Measurements from ENCODE around the gene IVL. TPM values are rescaled to one million over a fixed set of nuclear protein-coding genes. Genes with fewer than 3 reads are reported as not detected.

IVL gene
- total RNA-seq, 2 donors from 2014 or later = 0.46 to 0.57 TPM

DNA sequence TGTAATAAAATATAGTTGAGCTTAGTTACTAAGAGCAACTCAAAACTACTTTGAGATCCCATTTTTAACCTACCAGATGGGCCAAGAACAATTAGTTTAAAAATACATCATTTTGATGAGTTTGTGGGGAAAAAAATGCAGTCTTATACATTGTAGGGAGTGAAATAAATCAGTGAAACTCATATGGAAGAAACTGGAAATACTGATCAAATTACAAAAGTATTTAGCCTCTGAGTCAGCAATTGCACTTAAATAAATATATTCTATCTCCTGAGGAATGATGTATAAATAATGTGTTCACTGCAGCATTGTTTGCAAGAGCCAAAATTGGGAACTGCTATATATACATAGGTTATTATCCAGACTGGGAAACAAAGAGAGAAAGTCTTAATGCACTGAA lies 34.9 kb upstream of the IVL start:
- Histone ChIP-seq H3K4me3 (no peak overlapping the region), H3K4me1 (replicated peaks) (no peaks in the 10 kb centered on the region), H3K27me3 (replicated peaks; ENCODE audit: insufficient read depth) (no peaks in the 10 kb centered on the region), H3K36me3 (no peaks in the 10 kb centered on the region), H3K9me3 (no peaks in the 10 kb centered on the region), H3K27ac (no peak overlapping the region)
- DNase-seq (ENCODE audit: low spot score) = no peak
- no peak for TF ChIP-seq POLR2AphosphoS5 (IDR thresholded peaks at IDR 0.05)
- TF ChIP-seq, protein P1, sequence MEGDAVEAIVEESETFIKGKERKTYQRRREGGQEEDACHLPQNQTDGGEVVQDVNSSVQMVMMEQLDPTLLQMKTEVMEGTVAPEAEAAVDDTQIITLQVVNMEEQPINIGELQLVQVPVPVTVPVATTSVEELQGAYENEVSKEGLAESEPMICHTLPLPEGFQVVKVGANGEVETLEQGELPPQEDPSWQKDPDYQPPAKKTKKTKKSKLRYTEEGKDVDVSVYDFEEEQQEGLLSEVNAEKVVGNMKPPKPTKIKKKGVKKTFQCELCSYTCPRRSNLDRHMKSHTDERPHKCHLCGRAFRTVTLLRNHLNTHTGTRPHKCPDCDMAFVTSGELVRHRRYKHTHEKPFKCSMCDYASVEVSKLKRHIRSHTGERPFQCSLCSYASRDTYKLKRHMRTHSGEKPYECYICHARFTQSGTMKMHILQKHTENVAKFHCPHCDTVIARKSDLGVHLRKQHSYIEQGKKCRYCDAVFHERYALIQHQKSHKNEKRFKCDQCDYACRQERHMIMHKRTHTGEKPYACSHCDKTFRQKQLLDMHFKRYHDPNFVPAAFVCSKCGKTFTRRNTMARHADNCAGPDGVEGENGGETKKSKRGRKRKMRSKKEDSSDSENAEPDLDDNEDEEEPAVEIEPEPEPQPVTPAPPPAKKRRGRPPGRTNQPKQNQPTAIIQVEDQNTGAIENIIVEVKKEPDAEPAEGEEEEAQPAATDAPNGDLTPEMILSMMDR (IDR thresholded peaks at IDR 0.05) = no peak
- TF ChIP-seq POLR2A (IDR thresholded peaks at IDR 0.05) = no peak
- intact Hi-C loops (cut with DNase I) = no loop called here

DNA sequence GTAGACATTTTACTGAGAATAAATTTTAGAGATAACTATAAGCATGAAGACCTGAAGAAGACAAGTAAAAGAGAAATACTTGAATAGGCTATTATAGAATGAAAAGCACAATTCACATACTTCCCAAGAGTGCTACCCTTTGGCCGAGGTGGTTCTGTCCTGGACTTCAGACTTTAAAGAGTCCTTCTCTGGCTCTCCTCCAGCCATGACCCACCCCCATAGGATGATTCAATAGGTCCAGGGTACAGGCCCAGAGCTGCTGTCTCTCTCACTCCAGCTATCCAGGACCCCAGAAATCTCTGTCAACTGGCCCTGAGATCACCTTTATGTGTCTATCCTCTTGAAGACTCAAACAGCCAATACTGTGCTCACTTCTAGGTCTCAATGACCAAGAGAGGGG lies 31.5 kb upstream of the IVL start:
- 95% methylated on average over 1 of the region's 1 CpG for WGBS
- intact Hi-C loops (cut with DNase I) = no loop called here

DNA sequence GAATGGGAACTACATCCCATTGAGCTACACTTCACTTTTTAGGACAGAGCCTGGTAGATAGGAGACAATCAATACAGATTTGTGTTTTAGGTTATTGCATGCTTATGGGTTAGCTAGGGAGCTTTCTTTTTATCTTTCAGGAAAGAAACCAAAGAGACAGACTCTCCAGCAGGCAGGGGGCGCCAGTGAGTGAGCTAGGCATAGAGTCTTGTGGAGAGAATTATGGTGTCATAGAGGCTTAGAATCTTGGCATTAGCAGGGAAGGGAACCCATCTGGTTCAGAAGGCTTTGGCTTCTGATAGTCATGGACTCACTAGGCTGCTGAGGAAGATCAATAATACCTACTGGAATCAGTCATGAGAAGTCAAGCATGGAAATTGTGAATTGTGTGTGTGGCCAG lies 30.3 kb upstream of the IVL start, which contains the start of gene SMCP:
SMCP (plus strand) TSS at position 281 of the 400 bp plus-strand sequence. CDS start 6,101 bp downstream, outside the sequence.
- intact Hi-C loops (cut with DNase I) = no loop called here
- no peaks in the 10 kb centered on the region for H3K27me3 ChIP-seq (replicated peaks; ENCODE audit: insufficient read depth)
- H3K36me3 ChIP-seq = no peaks in the 10 kb centered on the region
- TF ChIP-seq POLR2AphosphoS5 (IDR thresholded peaks at IDR 0.05) (no peak), POLR2A (IDR thresholded peaks at IDR 0.05) (no peak)
- TF ChIP-seq, protein P1 (IDR thresholded peaks at IDR 0.05) = no peak
- no peak for DNase-seq (ENCODE audit: low spot score)
- WGBS = 9% methylated on average over 1 of the region's 1 CpG
- no peaks in the 10 kb centered on the region for H3K9me3 ChIP-seq
- no peak within 1 kb of the TSS for H3K27ac ChIP-seq
- no peak within 1 kb of the TSS for H3K4me3 ChIP-seq
- no peaks in the 10 kb centered on the region for H3K4me1 ChIP-seq (replicated peaks)

More for the DNA sequence above, 31.5 kb upstream of the IVL start:
- no peaks in the 10 kb centered on the region for H3K27me3 ChIP-seq (replicated peaks; ENCODE audit: insufficient read depth)
- no peak overlapping the region for H3K4me3 ChIP-seq
- no peak for TF ChIP-seq POLR2A (IDR thresholded peaks at IDR 0.05)
- TF ChIP-seq, protein P1 (IDR thresholded peaks at IDR 0.05) = no peak
- no peak for TF ChIP-seq POLR2AphosphoS5 (IDR thresholded peaks at IDR 0.05)
- no peaks in the 10 kb centered on the region for H3K36me3 ChIP-seq
- no peak for DNase-seq (ENCODE audit: low spot score)
- no peak overlapping the region for H3K27ac ChIP-seq
- no peaks in the 10 kb centered on the region for H3K9me3 ChIP-seq
- no peaks in the 10 kb centered on the region for H3K4me1 ChIP-seq (replicated peaks)

DNA sequence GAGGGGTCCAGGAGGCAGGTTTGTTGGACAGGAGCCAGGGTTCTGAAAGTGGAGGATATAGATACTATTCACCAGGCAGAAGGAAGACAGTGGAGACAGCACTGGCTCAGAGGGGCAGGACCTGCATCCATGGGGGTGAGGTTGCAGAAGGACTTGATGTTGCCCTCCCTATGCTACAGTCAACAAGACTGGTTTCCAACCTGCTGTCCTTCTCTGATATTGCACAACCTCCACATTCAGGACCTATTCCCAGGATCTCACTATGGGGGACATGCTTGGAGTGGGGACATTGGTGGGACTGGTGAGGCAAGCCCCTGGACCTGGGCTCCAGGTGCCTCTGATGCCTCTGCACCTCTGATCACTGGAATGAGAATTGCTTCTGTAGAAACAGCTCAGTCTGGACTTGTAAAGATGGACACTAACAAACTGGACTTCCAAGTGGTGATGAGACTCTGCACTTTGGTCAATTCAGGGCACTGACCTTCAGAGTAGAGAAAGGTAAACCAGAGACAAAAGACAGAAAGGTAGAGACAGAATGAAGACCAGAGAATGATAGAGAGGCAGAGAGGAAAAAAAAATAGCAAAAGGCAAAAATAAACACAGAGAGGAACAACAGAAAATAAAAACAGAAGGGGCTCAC lies 28.7 kb upstream of the IVL start:
- Histone ChIP-seq H3K4me3 (no peak overlapping the region), H3K36me3 (no peaks in the 10 kb centered on the region), H3K27me3 (replicated peaks; ENCODE audit: insufficient read depth) (no peaks in the 10 kb centered on the region), H3K27ac (no peak overlapping the region), H3K4me1 (replicated peaks) (no peaks in the 10 kb centered on the region), H3K9me3 (no peaks in the 10 kb centered on the region)
- no peak for DNase-seq (ENCODE audit: low spot score)
- no peak for TF ChIP-seq POLR2AphosphoS5 (IDR thresholded peaks at IDR 0.05)
- TF ChIP-seq POLR2A (IDR thresholded peaks at IDR 0.05) = no peak
- TF ChIP-seq, protein P1 (IDR thresholded peaks at IDR 0.05) = no peak
- intact Hi-C loops (cut with DNase I) = no loop called here

DNA sequence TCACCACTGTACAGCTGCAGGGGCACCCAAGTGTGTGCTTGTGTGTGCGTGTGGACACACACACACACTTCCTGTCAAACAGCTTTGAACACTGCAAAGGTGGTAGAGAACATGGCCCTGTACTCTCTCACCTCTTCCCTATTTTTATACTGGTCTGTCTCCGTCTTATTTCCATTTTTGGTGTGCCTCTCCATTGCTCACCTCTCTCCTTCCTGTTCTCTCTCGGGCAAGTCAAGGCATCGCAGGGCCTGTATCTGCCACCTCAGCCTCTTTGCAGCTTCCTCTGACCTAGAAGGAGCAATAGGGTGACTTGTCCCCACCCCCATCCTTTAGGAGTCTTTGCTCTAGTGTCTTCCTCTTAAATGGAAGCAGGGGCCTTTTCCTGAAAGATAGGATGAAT lies 28.0 kb upstream of the IVL start:
- no peak for DNase-seq (ENCODE audit: low spot score)
- Histone ChIP-seq H3K27ac (no peak overlapping the region), H3K9me3 (no peaks in the 10 kb centered on the region), H3K36me3 (no peaks in the 10 kb centered on the region), H3K4me3 (no peak overlapping the region), H3K4me1 (replicated peaks) (no peaks in the 10 kb centered on the region), H3K27me3 (replicated peaks; ENCODE audit: insufficient read depth) (no peaks in the 10 kb centered on the region)
- intact Hi-C loops (cut with DNase I) = no loop called here
- 80% methylated on average over 4 of the region's 4 CpGs for WGBS
- TF ChIP-seq POLR2A (IDR thresholded peaks at IDR 0.05) (no peak), POLR2AphosphoS5 (IDR thresholded peaks at IDR 0.05) (no peak)
- TF ChIP-seq, protein P1 (IDR thresholded peaks at IDR 0.05) = no peak
